Measurements from ENCODE around the gene PRKAB2.

- TF ChIP-seq ZNF274 (IDR thresholded peaks at IDR 0.05; ENCODE audit: low read depth, low read length) (no peak), YY1 (IDR thresholded peaks at IDR 0.05; ENCODE audit: insufficient read depth, insufficient read length) (no peak)
Observed at GRCh38 chr1:147169840-147170674, 2.2 kb downstream of the PRKAB2 start.

Data from NT2/D1 (cell line).